K562 (cell line): ENCODE measurements around the gene SDHAF4.

ENCODE experiments used
- CBFB ChIP-seq: sonication (generic); formaldehyde crosslinking; IDR thresholded peaks from 2 replicates; pipeline ENCODE4 v1.4.0; 2020; ENCODE audit warnings: mild to moderate bottlenecking, missing genetic modification reagents
- KDM5B ChIP-seq: fragments of 200-600 bp; sonication (generic); IDR thresholded peaks from 2 replicates; pipeline ENCODE4 v1.6.1; 2012; ENCODE audit warnings: low read depth, mild to moderate bottlenecking, moderate library complexity, low read length, control low read depth, inconsistent platforms; ENCODE audit not compliant: insufficient replicate concordance
- MNT ChIP-seq, 2 experiments: fragments of 450-650 bp; conservative IDR thresholded peaks; 2 replicates each; pipeline ENCODE4 v1.6.1; 2017; ENCODE audit warnings: mild to moderate bottlenecking in 2 of 2, moderate library complexity in 2 of 2
- SRF ChIP-seq, 2 experiments: fragments of 250-450, 450-650 bp in 1 of 2; sonication (Bioruptor Pico) in 1 of 2; sonication (generic) in 1 of 2; formaldehyde crosslinking; IDR thresholded peaks; 2 replicates each; pipeline versions ENCODE4 v1.5.0 to v1.5.1; 2020 to 2022; ENCODE audit warnings: mild to moderate bottlenecking in 1 of 2, missing genetic modification reagents in 1 of 2
- STAT5B ChIP-seq: fragments of 250-450 bp; sonication (Bioruptor Pico); IDR thresholded peaks from 2 replicates; pipeline ENCODE4 v1.8.0; 2021; ENCODE audit warnings: mild to moderate bottlenecking, inconsistent platforms
- ZNF280B ChIP-seq: fragments of 250-450 bp; sonication (Bioruptor Pico); IDR thresholded peaks from 2 replicates; pipeline ENCODE4 v1.5.1; 2021; ENCODE audit warnings: mild to moderate bottlenecking

- TF ChIP-seq KDM5B (no peak), ZNF280B (CRISPR knock-in tag) (no peak), MNT (conservative IDR thresholded peaks at IDR 0.05) (no peak), CBFB (no peak), STAT5B (CRISPR knock-in tag) (no peak), SRF (CRISPR knock-in tag; IDR thresholded peaks at IDR 0.05) (no peak)
Measured at GRCh38 chr6:70629929-70630328, 63.2 kb downstream of the SDHAF4 start.
